Stimulated activated CD4-positive, alpha-beta T cell treated with anti-CD3 and anti-CD28 coated beads, TNF-alpha, amount 100 ng/mL, for 48 hours (primary cell): ENCODE measurements around the gene SLF2.

Experiments used
- DNase-seq, 3 donors: peaks; one replicate each; pipeline ENCODE4 v3.0.0-alpha.2; 2020; ENCODE audit warnings: low read depth in 3 of 3

SLF2 gene

GRCh38 chr10:100901051-100901450, 11.7 kb upstream of the SLF2 start:
- DNase-seq, result no peak

GRCh38 chr10:100902622-100903021, 10.1 kb upstream of the SLF2 start:
- no peak for DNase-seq

GRCh38 chr10:100904917-100905316, 7.8 kb upstream of the SLF2 start:
- DNase-seq, result no peak

GRCh38 chr10:100907175-100907574, 5.6 kb upstream of the SLF2 start:
- DNase-seq, result no peak

GRCh38 chr10:100907773-100908363, 4.9 kb upstream of the SLF2 start:
- DNase-seq, result no peak

GRCh38 chr10:100908378-100908777, 4.4 kb upstream of the SLF2 start:
- no peak for DNase-seq

GRCh38 chr10:100909501-100910263, 3.1 kb upstream of the SLF2 start:
- no peak for DNase-seq

- DNase-seq, result no peak
Observed at GRCh38 chr10:100911472-100911871, 1.3 kb upstream of the SLF2 start.

GRCh38 chr10:100912013-100912604, 654 bp upstream of the SLF2 start:
- DNase-seq, result no peak

GRCh38 chr10:100913470-100913865, 705 bp downstream of the SLF2 start:
- no peak for DNase-seq

GRCh38 chr10:100917071-100917470, 4.3 kb downstream of the SLF2 start:
- DNase-seq, result no peak

GRCh38 chr10:100923580-100923979, 10.8 kb downstream of the SLF2 start:
- no peak for DNase-seq

GRCh38 chr10:100927266-100927665, 14.5 kb downstream of the SLF2 start:
- DNase-seq, result no peak

- DNase-seq, result no peak
Observed at GRCh38 chr10:100928039-100928438, 15.3 kb downstream of the SLF2 start.

GRCh38 chr10:100930368-100930767, 17.6 kb downstream of the SLF2 start:
- DNase-seq, result no peak

- no peak for DNase-seq
Observed at GRCh38 chr10:100934084-100934659, 21.4 kb downstream of the SLF2 start.

- no peak for DNase-seq
Observed at GRCh38 chr10:100939763-100940344, 27.1 kb downstream of the SLF2 start.

- DNase-seq, result no peak
Observed at GRCh38 chr10:100942229-100942628, 29.5 kb downstream of the SLF2 start.

- no peak for DNase-seq
Observed at GRCh38 chr10:100943508-100943907, 30.7 kb downstream of the SLF2 start.

GRCh38 chr10:100945754-100946153, 33.0 kb downstream of the SLF2 start:
- no peak for DNase-seq

- no peak for DNase-seq
Observed at GRCh38 chr10:100948916-100949315, 36.2 kb downstream of the SLF2 start.

GRCh38 chr10:100960251-100960650, 47.5 kb downstream of the SLF2 start:
- DNase-seq, result no peak
